ENCODE results near the gene MIEF1.

MIEF1 gene

GRCh38 chr22:39490135-39490798 lies 11.8 kb upstream of the MIEF1 start:
- Histone ChIP-seq H2AK5ac (ENCODE audit: low read depth, low read length) (no peak overlapping the region), H2BK5ac (ENCODE audit: low read length) (no peak overlapping the region), H2BK120ac (ENCODE audit: low read depth, low read length) (no peak overlapping the region), H3K4ac (ENCODE audit: low read length) (no peak overlapping the region), H3K4me3 (ENCODE audit: low read length in 2 of 2) (no peak overlapping the region), H3K9ac (ENCODE audit: low read depth, low read length, poor library complexity) (no peak overlapping the region), H2AFZ (ENCODE audit: low read length) (peak overlapping the region; percentile 51), H4K91ac (ENCODE audit: low read depth, low read length, poor library complexity) (no peak overlapping the region), H3K4me2 (ENCODE audit: insufficient read depth, low read length, poor library complexity, severe bottlenecking) (no peak overlapping the region), H3K9me3 (replicated peaks in 1 of 2; ENCODE audit: control insufficient read depth in 2 of 2, insufficient read depth in 1 of 2, low read depth in 1 of 2, low read length in 2 of 2) (no peaks in the 10 kb centered on the region), H3K36me3 (replicated peaks in 1 of 2; ENCODE audit: control insufficient read depth in 2 of 2, insufficient read depth in 2 of 2, low read length in 2 of 2) (peaks cover 0 to 16% of the 10 kb centered on the region in 2 donors), H3K14ac (ENCODE audit: low read length) (no peak overlapping the region), H3K79me1 (ENCODE audit: low read depth, low read length) (peaks cover 1% of the 10 kb centered on the region), H2BK12ac (ENCODE audit: low read length) (no peak overlapping the region), H3K4me1 (ENCODE audit: control insufficient read depth in 2 of 2, insufficient read depth in 1 of 2, low read depth in 1 of 2, low read length in 2 of 2) (peaks cover 0 to 2% of the 10 kb centered on the region in 2 donors), H3K18ac (ENCODE audit: low read length) (no peak overlapping the region), H4K8ac (ENCODE audit: low read depth, low read length) (peak overlapping the region; percentile 7), H3K27ac (replicated peaks; ENCODE audit: low read length) (no peak overlapping the region), H3K23ac (ENCODE audit: low read depth, low read length, poor library complexity) (no peak overlapping the region), H2BK15ac (ENCODE audit: low read length) (no peak overlapping the region), H3K27me3 (ENCODE audit: control insufficient read depth in 3 of 3, insufficient read depth in 3 of 3, low read depth in 1 of 3, low read length in 3 of 3) (no peaks in the 10 kb centered on the region)
- WGBS, 2 donors (ENCODE audit: extremely low coverage in 2 of 2, insufficient read length in 2 of 2, insufficient replicate concordance in 1 of 2): no CpG with 5 or more reads among the region's 13 CpGs
- peak; percentile 56 for DNase-seq (ENCODE audit: low spot score)

- DNase-seq (ENCODE audit: low spot score): no peak
- Histone ChIP-seq H2BK15ac (ENCODE audit: low read length) (no peak overlapping the region), H2BK5ac (ENCODE audit: low read length) (no peak overlapping the region), H3K4ac (ENCODE audit: low read length) (no peak overlapping the region), H3K9me3 (replicated peaks in 1 of 2; ENCODE audit: control insufficient read depth in 2 of 2, insufficient read depth in 1 of 2, low read depth in 1 of 2, low read length in 2 of 2) (no peaks in the 10 kb centered on the region), H2AFZ (ENCODE audit: low read length) (no peak overlapping the region), H3K4me1 (ENCODE audit: control insufficient read depth in 2 of 2, insufficient read depth in 1 of 2, low read depth in 1 of 2, low read length in 2 of 2) (peaks cover 0 to 2% of the 10 kb centered on the region in 2 donors), H3K27me3 (ENCODE audit: control insufficient read depth in 3 of 3, insufficient read depth in 3 of 3, low read depth in 1 of 3, low read length in 3 of 3) (no peaks in the 10 kb centered on the region), H3K27ac (replicated peaks; ENCODE audit: low read length) (no peak overlapping the region), H3K18ac (ENCODE audit: low read length) (no peak overlapping the region), H3K23ac (ENCODE audit: low read depth, low read length, poor library complexity) (no peak overlapping the region), H3K4me2 (ENCODE audit: insufficient read depth, low read length, poor library complexity, severe bottlenecking) (no peak overlapping the region), H3K9ac (ENCODE audit: low read depth, low read length, poor library complexity) (no peak overlapping the region), H4K8ac (ENCODE audit: low read depth, low read length) (no peak overlapping the region), H2BK120ac (ENCODE audit: low read depth, low read length) (no peak overlapping the region), H2AK5ac (ENCODE audit: low read depth, low read length) (peak overlapping the region; percentile 13), H3K14ac (ENCODE audit: low read length) (no peak overlapping the region), H2BK12ac (ENCODE audit: low read length) (no peak overlapping the region), H3K4me3 (ENCODE audit: low read length in 2 of 2) (peak overlapping the region in 1 of 2 donors; percentile 18), H3K79me1 (ENCODE audit: low read depth, low read length) (peaks cover 1% of the 10 kb centered on the region), H4K91ac (ENCODE audit: low read depth, low read length, poor library complexity) (peak overlapping the region; percentile 68), H3K36me3 (replicated peaks in 1 of 2; ENCODE audit: control insufficient read depth in 2 of 2, insufficient read depth in 2 of 2, low read length in 2 of 2) (peaks cover 0 to 16% of the 10 kb centered on the region in 2 donors)
- no CpG with 5 or more reads among the region's 9 CpGs for WGBS, 2 donors (ENCODE audit: extremely low coverage in 2 of 2, insufficient read length in 2 of 2, insufficient replicate concordance in 1 of 2)
Observed at GRCh38 chr22:39490966-39491680, 11.0 kb upstream of the MIEF1 start.

- Histone ChIP-seq H2AK5ac (ENCODE audit: low read depth, low read length) (no peak overlapping the region), H2BK15ac (ENCODE audit: low read length) (no peak overlapping the region), H3K9ac (ENCODE audit: low read depth, low read length, poor library complexity) (no peak overlapping the region), H3K4me3 (ENCODE audit: low read length in 2 of 2) (no peak overlapping the region), H2BK12ac (ENCODE audit: low read length) (no peak overlapping the region), H3K27me3 (ENCODE audit: control insufficient read depth in 3 of 3, insufficient read depth in 3 of 3, low read depth in 1 of 3, low read length in 3 of 3) (no peaks in the 10 kb centered on the region), H2AFZ (ENCODE audit: low read length) (no peak overlapping the region), H2BK5ac (ENCODE audit: low read length) (no peak overlapping the region), H3K14ac (ENCODE audit: low read length) (no peak overlapping the region), H3K18ac (ENCODE audit: low read length) (no peak overlapping the region), H4K91ac (ENCODE audit: low read depth, low read length, poor library complexity) (no peak overlapping the region), H3K4ac (ENCODE audit: low read length) (no peak overlapping the region), H3K79me1 (ENCODE audit: low read depth, low read length) (peaks cover 1% of the 10 kb centered on the region), H4K8ac (ENCODE audit: low read depth, low read length) (no peak overlapping the region), H3K27ac (replicated peaks; ENCODE audit: low read length) (no peak overlapping the region), H3K4me1 (ENCODE audit: control insufficient read depth in 2 of 2, insufficient read depth in 1 of 2, low read depth in 1 of 2, low read length in 2 of 2) (peaks cover 0 to 3% of the 10 kb centered on the region in 2 donors), H3K9me3 (replicated peaks in 1 of 2; ENCODE audit: control insufficient read depth in 2 of 2, insufficient read depth in 1 of 2, low read depth in 1 of 2, low read length in 2 of 2) (no peaks in the 10 kb centered on the region), H3K36me3 (replicated peaks in 1 of 2; ENCODE audit: control insufficient read depth in 2 of 2, insufficient read depth in 2 of 2, low read length in 2 of 2) (peaks cover 0 to 16% of the 10 kb centered on the region in 2 donors), H2BK120ac (ENCODE audit: low read depth, low read length) (no peak overlapping the region), H3K23ac (ENCODE audit: low read depth, low read length, poor library complexity) (no peak overlapping the region), H3K4me2 (ENCODE audit: insufficient read depth, low read length, poor library complexity, severe bottlenecking) (no peak overlapping the region)
- no peak for DNase-seq (ENCODE audit: low spot score)
- WGBS, 2 donors (ENCODE audit: extremely low coverage in 2 of 2, insufficient read length in 2 of 2, insufficient replicate concordance in 1 of 2): no CpG with 5 or more reads among the region's 6 CpGs
Observed at GRCh38 chr22:39491696-39492095, 10.4 kb upstream of the MIEF1 start.

GRCh38 chr22:39492186-39492585 lies 9.9 kb upstream of the MIEF1 start:
- Histone ChIP-seq H3K4me2 (ENCODE audit: insufficient read depth, low read length, poor library complexity, severe bottlenecking) (no peak overlapping the region), H3K9ac (ENCODE audit: low read depth, low read length, poor library complexity) (no peak overlapping the region), H2BK12ac (ENCODE audit: low read length) (no peak overlapping the region), H4K8ac (ENCODE audit: low read depth, low read length) (no peak overlapping the region), H3K27ac (replicated peaks; ENCODE audit: low read length) (no peak overlapping the region), H3K79me1 (ENCODE audit: low read depth, low read length) (peaks cover 1% of the 10 kb centered on the region), H3K9me3 (replicated peaks in 1 of 2; ENCODE audit: control insufficient read depth in 2 of 2, insufficient read depth in 1 of 2, low read depth in 1 of 2, low read length in 2 of 2) (no peaks in the 10 kb centered on the region), H3K4me1 (ENCODE audit: control insufficient read depth in 2 of 2, insufficient read depth in 1 of 2, low read depth in 1 of 2, low read length in 2 of 2) (peaks cover 0 to 2% of the 10 kb centered on the region in 2 donors), H2AK5ac (ENCODE audit: low read depth, low read length) (no peak overlapping the region), H3K14ac (ENCODE audit: low read length) (no peak overlapping the region), H3K27me3 (ENCODE audit: control insufficient read depth in 3 of 3, insufficient read depth in 3 of 3, low read depth in 1 of 3, low read length in 3 of 3) (no peaks in the 10 kb centered on the region), H2BK15ac (ENCODE audit: low read length) (no peak overlapping the region), H3K4ac (ENCODE audit: low read length) (no peak overlapping the region), H3K36me3 (replicated peaks in 1 of 2; ENCODE audit: control insufficient read depth in 2 of 2, insufficient read depth in 2 of 2, low read length in 2 of 2) (peaks cover 0 to 15% of the 10 kb centered on the region in 2 donors), H4K91ac (ENCODE audit: low read depth, low read length, poor library complexity) (no peak overlapping the region), H2BK120ac (ENCODE audit: low read depth, low read length) (no peak overlapping the region), H2BK5ac (ENCODE audit: low read length) (no peak overlapping the region), H3K23ac (ENCODE audit: low read depth, low read length, poor library complexity) (no peak overlapping the region), H2AFZ (ENCODE audit: low read length) (no peak overlapping the region), H3K18ac (ENCODE audit: low read length) (no peak overlapping the region), H3K4me3 (ENCODE audit: low read length in 2 of 2) (no peak overlapping the region)
- DNase-seq (ENCODE audit: low spot score): no peak
- WGBS, 2 donors (ENCODE audit: extremely low coverage in 2 of 2, insufficient read length in 2 of 2, insufficient replicate concordance in 1 of 2): no CpG with 5 or more reads among the region's 3 CpGs

Measured in neuronal stem cell (in vitro differentiated cells).